ENCODE data around the gene RBFOX2. TPM values are rescaled to one million over a fixed set of nuclear protein-coding genes. Genes with fewer than 3 reads are reported as not detected.

The RBFOX2 gene
- total and polyA plus RNA-seq, 2 experiments from 2014 or later, result 88.8 to 131 TPM

GRCh38 chr22:35841907-35842518, 186.6 kb downstream of the RBFOX2 start:
- Mint-ChIP-seq H3K27ac (peak overlapping the region; percentile 90), H3K36me3 (ENCODE audit: low read depth) (no peaks in the 10 kb centered on the region), H3K4me1 (peaks cover 43% of the 10 kb centered on the region), H3K9me3 (no peaks in the 10 kb centered on the region), H3K4me3 (no peak overlapping the region), H3K27me3 (ENCODE audit: insufficient read depth, low read depth, poor library complexity) (peaks cover 10% of the 10 kb centered on the region)
- peaks cover 5% of the 10 kb centered on the region; the same call in 1 of the 2 replicates for H4K20me1 ChIP-seq (replicated peaks; ENCODE audit: insufficient read depth)
- peaks cover 43% of the 10 kb centered on the region for H3K4me1 ChIP-seq (ENCODE audit: insufficient read depth)
- TF ChIP-seq NANOG (IDR thresholded peaks at IDR 0.05; ENCODE audit: borderline replicate concordance), result no peak
- TF ChIP-seq CREB1 (CRISPR knock-in tag; IDR thresholded peaks at IDR 0.05; ENCODE audit: low read depth), result no peak
- TF ChIP-seq ZNF331 (CRISPR knock-in tag; IDR thresholded peaks at IDR 0.05; ENCODE audit: low read depth), result no peak
- no peak for TF ChIP-seq ZNF114 (CRISPR knock-in tag; IDR thresholded peaks at IDR 0.05)
- no peaks in the 10 kb centered on the region for H3K9me2 ChIP-seq (ENCODE audit: insufficient read depth)
- H3K27me3 ChIP-seq (ENCODE audit: insufficient read depth), result no peaks in the 10 kb centered on the region
- H3K4me2 ChIP-seq, result peak overlapping the region; percentile 15; the same call in 1 of the 2 replicates
- H3K79me2 ChIP-seq (replicated peaks; ENCODE audit: insufficient read depth), result peaks cover 47% of the 10 kb centered on the region
- H3K27ac ChIP-seq (ENCODE audit: low read depth), result no peak overlapping the region; the same call in 1 of the 2 replicates
- DNase-seq (ENCODE audit: low spot score) (no peak), ATAC-seq (no peak)
- no peaks in the 10 kb centered on the region for H3F3A ChIP-seq (replicated peaks; ENCODE audit: low read depth)
- no peaks in the 10 kb centered on the region for H3K36me3 ChIP-seq (ENCODE audit: insufficient read depth)
- H2AFZ ChIP-seq, result no peak overlapping the region
- H3K4me3 ChIP-seq, result no peak overlapping the region

GRCh38 chr22:35840302-35840739, 188.3 kb downstream of the RBFOX2 start:
- no peaks in the 10 kb centered on the region for H3K36me3 ChIP-seq (ENCODE audit: insufficient read depth)
- Mint-ChIP-seq H3K36me3 (ENCODE audit: low read depth) (no peaks in the 10 kb centered on the region), H3K27ac (peak overlapping the region; percentile 95), H3K27me3 (ENCODE audit: insufficient read depth, low read depth, poor library complexity) (peaks cover 10% of the 10 kb centered on the region), H3K4me1 (peaks cover 59% of the 10 kb centered on the region), H3K4me3 (peak overlapping the region; percentile 87), H3K9me3 (no peaks in the 10 kb centered on the region)
- no peaks in the 10 kb centered on the region for H3K27me3 ChIP-seq (ENCODE audit: insufficient read depth)
- no peak overlapping the region for H2AFZ ChIP-seq
- H3K4me1 ChIP-seq (ENCODE audit: insufficient read depth), result peaks cover 56% of the 10 kb centered on the region
- H3K4me2 ChIP-seq, result peak overlapping the region; percentile 79
- no peaks in the 10 kb centered on the region for H3K9me2 ChIP-seq (ENCODE audit: insufficient read depth)
- peaks cover 56% of the 10 kb centered on the region for H3K79me2 ChIP-seq (replicated peaks; ENCODE audit: insufficient read depth)
- H4K20me1 ChIP-seq (replicated peaks; ENCODE audit: insufficient read depth), result peaks cover under 1% of the 10 kb centered on the region; the same call in 1 of the 2 replicates
- H3K4me3 ChIP-seq, result peak overlapping the region; percentile 54
- ATAC-seq (peak; percentile 86), DNase-seq (ENCODE audit: low spot score) (peak; percentile 96)
- H3F3A ChIP-seq (replicated peaks; ENCODE audit: low read depth), result no peaks in the 10 kb centered on the region
- peak overlapping the region; percentile 84 for H3K27ac ChIP-seq (ENCODE audit: low read depth)
- TF ChIP-seq JUNB (IDR thresholded peaks at IDR 0.05; ENCODE audit: unreplicated experiment) (no peak), ETS1 (IDR thresholded peaks at IDR 0.05) (no peak), CREB1 (CRISPR knock-in tag; IDR thresholded peaks at IDR 0.05; ENCODE audit: low read depth) (peak; percentile 59; the same call in 1 of the 2 replicates)

- H3K36me3 ChIP-seq (ENCODE audit: insufficient read depth), result no peaks in the 10 kb centered on the region
- peak; percentile 11 for ATAC-seq
- DNase-seq (ENCODE audit: low spot score), result peak; percentile 28
- H3K27ac Mint-ChIP-seq, result peak overlapping the region; percentile 95
- H3K36me3 Mint-ChIP-seq (ENCODE audit: low read depth), result no peaks in the 10 kb centered on the region
- peaks cover 61% of the 10 kb centered on the region for H3K4me1 ChIP-seq (ENCODE audit: insufficient read depth)
- H3K27ac ChIP-seq (ENCODE audit: low read depth), result peak overlapping the region; percentile 84
- no peaks in the 10 kb centered on the region for H3K9me3 Mint-ChIP-seq
- H3K79me2 ChIP-seq (replicated peaks; ENCODE audit: insufficient read depth), result peaks cover 59% of the 10 kb centered on the region
- peaks cover 10% of the 10 kb centered on the region for H3K27me3 Mint-ChIP-seq (ENCODE audit: insufficient read depth, low read depth, poor library complexity)
- no peaks in the 10 kb centered on the region for H3K27me3 ChIP-seq (ENCODE audit: insufficient read depth)
- no peaks in the 10 kb centered on the region for H3K9me2 ChIP-seq (ENCODE audit: insufficient read depth)
- peak overlapping the region; percentile 79 for H3K4me2 ChIP-seq
- H3F3A ChIP-seq (replicated peaks; ENCODE audit: low read depth), result no peaks in the 10 kb centered on the region
- H3K4me3 Mint-ChIP-seq, result peak overlapping the region; percentile 87
- H2AFZ ChIP-seq, result no peak overlapping the region
- H4K20me1 ChIP-seq (replicated peaks; ENCODE audit: insufficient read depth), result no peaks in the 10 kb centered on the region
- peak overlapping the region; percentile 54 for H3K4me3 ChIP-seq
- peaks cover 63% of the 10 kb centered on the region for H3K4me1 Mint-ChIP-seq
- TF ChIP-seq POLR2AphosphoS5 (IDR thresholded peaks at IDR 0.05; ENCODE audit: low read depth) (no peak), EZH2phosphoT487 (IDR thresholded peaks at IDR 0.05; ENCODE audit: unreplicated experiment) (no peak), EZH2 (IDR thresholded peaks at IDR 0.05; ENCODE audit: low read depth, unreplicated experiment) (no peak), ZNF114 (CRISPR knock-in tag; IDR thresholded peaks at IDR 0.05) (no peak), JUNB (IDR thresholded peaks at IDR 0.05; ENCODE audit: unreplicated experiment) (no peak)
Measured at GRCh38 chr22:35839841-35840301, 188.8 kb downstream of the RBFOX2 start.

Measured in GM23338 (cell line).